Activated effector memory CD4-positive, alpha-beta T cell treated with anti-CD3 and anti-CD28 coated beads, Interleukin-2, amount 50 U/mL, for 16 hours (primary cell): Measurements from ENCODE around the gene KCNJ1.

Source experiments
- DNase-seq: peaks from one replicate; pipeline ENCODE4 v3.0.0-alpha.2; 2020

KCNJ1 gene

DNA sequence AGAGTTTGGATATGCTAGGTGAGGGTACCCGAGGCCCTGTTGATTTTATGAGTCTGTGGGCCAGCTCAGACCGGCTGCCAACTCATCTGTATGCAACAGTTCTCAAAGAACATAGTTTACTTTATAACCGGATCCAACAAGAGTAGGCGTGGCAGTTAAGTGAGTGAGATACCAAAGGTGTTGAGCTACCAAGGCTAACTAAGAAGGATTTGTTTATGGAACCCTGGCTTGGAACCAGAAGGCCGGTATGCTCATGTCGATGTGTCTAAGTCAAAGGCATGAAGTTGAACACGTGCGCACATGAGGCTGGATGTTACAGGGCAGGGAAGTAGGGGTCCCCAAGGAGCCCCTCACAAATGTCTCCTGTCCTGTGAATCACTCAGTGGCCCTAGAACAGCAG lies at the start of gene KCNJ1:
TSS of gene KCNJ1 (minus strand) at position 20 of the 400 bp plus-strand sequence. CDS start 27,053 bp downstream, outside the sequence.
- no peak for DNase-seq

DNA sequence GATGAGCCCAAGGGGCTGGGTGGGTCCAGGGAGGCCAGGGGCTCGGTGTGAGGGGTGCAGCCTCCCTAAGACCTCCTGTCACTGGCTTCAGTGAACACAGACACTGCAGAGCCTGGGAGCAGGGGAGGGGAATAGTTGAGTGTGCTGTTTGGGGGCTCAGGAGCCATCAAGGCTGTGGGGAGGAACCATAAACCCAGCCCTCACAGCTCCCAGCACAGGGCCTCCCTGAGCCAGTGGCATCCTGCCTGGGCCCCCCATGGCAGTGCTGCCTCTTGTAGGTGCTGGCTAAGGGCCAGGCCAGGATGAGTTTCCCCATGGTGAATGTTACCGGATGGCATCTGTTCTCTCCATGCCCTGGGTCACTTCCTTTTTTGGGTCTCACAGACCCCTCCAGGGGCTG lies 49.6 kb upstream of the KCNJ1 start:
- no peak for DNase-seq

DNA sequence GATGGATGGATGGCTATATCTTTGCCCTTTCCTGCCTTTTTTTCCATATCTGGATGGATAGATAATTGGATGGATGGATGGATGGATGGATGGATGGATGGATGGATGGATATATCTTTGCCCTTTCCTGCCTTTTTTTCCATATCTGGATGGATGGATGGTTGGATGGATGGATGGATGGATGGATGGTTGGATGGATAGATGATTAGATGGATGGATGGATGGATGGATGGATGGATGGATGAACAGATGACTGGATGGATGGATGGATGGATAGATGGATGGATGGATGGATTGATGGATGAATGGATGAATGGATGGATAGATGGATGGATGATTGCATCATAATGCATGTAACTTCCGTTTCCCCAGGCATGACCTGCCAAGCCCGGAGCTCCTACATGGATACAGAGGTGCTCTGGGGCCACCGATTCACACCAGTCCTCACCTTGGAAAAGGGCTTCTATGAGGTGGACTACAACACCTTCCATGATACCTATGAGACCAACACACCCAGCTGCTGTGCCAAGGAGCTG lies 49.0 kb upstream of the KCNJ1 start:
- DNase-seq, result no peak

DNA sequence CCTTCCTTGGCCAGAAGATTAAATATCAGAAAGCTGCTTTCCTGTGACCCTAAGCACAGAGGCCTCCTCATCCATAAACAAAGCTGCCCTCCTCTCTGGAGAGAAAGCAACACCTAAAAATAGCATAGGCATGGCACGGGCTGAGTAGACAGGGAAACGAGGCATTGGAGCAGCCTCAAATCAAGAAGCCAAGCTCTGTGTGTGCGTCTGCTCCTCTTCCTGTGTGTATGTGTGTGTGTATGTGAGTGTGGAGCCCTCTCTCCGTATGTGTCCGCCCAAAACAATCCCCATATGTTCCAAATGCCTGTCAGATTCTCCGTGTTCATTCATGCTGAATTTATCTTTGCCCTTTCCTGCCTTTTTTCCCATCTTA lies 48.0 kb upstream of the KCNJ1 start:
- DNase-seq, result no peak

DNA sequence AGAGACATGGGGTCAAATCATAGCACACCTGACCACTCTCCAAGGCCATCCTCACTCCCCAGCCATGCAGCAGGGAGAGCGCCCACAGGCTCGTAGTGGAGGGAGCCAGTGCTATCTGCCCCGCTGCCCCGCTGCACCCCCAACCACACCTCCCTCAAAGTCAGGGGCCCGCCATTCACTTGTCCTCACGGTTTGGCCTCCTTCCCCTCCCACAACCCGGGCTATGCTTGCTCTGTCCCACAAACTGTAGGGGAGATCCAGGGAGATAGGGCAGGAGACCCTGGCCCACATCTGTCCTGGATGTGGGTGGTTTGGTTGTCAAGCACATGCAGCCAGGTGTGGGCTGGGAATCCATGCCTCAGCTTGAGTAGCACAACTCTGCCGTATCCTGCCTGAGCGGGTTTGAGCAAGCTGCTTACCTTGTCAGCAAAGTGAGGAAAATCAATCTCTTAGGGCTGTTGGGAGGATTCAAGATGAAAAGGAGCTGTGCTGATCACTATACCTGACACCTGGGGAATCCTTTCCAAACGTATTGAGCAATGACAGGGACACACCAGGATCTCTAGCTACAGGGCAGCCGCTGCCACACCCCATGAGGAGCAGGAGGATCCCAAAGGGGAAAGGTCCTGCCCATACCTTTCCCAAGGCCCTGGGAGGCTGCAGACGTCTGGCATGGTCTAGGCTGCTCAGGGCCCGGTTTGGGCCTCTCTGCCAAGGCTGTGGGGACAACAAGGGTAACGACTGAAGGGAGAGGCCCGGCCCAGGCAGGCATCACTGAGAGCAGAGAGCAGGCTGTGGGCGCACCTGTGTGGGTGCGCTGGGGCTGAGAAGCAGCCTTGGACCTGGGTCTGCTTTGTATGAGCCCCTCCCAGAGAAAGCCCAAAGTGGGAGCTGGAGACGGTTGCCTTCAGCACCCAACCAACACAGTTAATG lies 47.4 kb upstream of the KCNJ1 start:
- DNase-seq, result peak; percentile 21

DNA sequence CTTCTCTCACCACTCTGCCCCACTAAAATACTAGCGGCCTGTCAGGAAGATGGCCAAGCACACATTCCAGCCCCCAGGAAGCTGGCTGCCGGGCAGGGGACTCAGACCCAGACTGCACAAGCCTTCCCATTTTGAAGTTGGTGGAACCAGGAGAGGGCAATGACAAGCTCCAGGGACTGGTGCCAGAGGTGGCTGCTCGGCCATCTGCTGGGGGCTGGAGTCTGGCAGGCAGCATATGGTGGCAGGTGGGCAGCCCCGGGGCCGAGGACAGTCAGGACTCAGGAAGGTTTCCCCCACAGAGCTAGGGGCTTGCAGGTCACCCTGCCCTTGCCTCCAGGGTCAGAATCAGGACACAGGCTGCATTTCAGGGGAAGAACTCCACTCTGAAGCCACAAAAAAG lies 46.7 kb upstream of the KCNJ1 start:
- DNase-seq, result no peak

DNA sequence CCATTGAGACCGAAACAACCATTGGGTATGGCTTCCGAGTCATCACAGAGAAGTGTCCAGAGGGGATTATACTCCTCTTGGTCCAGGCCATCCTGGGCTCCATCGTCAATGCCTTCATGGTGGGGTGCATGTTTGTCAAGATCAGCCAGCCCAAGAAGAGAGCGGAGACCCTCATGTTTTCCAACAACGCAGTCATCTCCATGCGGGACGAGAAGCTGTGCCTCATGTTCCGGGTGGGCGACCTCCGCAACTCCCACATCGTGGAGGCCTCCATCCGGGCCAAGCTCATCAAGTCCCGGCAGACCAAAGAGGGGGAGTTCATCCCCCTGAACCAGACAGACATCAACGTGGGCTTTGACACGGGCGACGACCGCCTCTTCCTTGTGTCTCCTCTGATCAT lies 44.6 kb upstream of the KCNJ1 start:
- no peak for DNase-seq

DNA sequence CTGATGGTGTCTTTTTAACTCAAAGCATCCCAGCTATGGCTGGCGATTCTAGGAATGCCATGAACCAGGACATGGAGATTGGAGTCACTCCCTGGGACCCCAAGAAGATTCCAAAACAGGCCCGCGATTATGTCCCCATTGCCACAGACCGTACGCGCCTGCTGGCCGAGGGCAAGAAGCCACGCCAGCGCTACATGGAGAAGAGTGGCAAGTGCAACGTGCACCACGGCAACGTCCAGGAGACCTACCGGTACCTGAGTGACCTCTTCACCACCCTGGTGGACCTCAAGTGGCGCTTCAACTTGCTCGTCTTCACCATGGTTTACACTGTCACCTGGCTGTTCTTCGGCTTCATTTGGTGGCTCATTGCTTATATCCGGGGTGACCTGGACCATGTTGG lies 44.1 kb upstream of the KCNJ1 start:
- DNase-seq, result peak; percentile 22

DNA sequence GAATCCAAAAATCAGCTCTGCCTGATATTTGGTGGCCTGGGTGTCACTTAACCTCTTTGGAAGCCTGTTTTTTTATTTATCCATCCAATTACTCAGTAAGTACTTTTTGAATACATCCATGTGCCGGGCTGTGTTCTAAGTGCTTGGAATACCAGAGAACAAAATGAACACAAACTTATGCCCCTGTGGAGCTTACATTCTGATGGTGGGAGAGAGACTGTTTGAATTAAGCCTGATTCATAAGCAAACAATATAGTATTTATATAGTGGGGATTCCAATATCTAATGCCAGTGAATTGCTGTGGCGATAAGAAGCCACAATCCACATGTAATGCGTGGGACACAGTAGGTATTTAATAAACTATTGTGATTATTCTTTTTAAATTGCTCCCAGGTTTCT lies 43.5 kb upstream of the KCNJ1 start:
- no peak for DNase-seq

DNA sequence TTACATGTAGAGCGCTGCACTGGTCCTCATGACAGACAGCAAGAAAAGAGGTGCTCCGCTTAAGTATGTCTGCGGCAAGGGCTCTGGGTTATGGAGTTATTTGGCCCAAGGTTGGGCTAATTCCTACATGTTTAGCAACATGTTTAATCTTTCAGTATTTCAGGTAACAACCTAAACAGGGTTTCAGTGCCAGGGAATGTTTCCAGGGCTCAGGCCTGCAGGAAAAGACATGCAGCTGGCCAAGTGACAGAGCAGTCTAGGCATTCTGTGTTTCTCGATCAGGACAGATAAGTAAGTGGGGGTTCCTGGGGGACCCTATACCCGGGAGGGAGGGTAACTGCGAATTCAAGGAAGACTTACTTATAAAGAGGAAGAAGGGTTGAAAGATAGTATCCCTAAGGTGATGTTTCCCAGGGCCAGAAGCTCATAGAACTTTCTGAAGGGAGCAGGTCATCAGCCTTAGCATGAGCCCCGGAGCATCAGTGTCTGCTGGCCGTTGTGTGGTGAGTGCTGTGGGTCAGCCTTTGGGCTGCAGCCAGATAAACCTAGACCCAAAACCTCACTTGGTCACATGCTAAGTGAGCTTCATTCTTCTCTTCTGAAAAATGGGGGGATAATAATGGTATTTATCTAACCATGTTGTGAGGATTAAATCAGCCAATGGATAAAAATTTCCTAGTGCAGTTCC lies 42.5 kb upstream of the KCNJ1 start:
- no peak for DNase-seq

DNA sequence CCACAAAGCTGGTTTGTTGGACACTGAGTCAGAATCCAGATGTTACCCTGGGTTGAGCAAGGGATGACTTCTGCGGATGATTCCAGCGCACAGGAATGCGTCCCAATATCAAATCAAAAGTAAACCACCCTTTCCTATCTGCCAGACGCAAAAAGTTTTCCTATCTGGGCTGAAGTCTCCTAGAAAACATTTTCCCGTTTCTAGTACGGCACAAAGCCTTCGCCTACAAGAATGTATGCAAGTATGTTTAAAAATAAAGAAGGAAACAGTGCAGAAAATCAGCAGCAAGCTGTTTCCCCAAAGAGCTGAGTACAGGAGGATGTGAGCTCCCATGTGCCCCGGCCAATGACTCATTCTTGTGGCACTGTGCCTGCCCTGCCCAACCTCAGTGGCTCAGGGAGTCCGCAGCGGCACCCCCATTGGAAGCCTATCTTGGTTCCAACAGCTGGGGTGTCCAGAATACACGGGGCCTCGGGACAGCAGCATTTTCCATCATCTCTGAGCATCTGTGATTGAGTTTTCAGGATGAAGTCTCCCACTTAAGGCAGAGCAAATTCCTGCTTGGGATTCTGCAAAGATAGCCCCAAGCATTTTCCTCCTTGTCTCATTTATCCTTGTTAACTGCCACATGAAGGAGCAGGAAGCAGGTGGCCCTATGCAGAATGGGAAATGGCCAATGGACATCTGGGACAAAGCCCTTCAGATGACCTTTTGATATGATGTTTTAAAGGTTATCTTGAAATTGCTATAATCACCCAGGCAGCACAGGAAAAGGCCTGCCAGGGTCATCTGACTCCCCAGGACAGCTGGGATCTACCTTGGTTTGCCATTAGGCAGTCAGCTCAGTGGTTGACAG lies 41.5 kb upstream of the KCNJ1 start:
- no peak for DNase-seq

DNA sequence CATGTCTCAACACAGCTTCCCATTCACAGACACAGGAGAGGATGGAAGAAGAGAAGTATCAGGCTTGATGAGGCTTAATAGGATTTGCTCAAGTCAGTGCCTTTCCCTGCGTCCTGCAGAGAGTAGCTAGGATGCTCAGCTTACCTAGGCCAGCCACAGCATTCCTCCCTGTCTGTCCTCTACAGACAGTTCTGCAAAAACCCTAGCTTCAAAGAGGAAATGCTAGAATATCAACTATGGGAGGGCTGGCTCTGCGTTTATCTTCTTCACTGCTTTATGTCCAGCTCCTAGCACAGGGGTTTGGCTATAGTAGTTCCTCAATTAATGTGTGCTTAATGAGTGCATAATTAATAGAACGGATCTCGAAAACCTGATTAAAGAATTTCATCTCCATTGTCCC lies 40.5 kb upstream of the KCNJ1 start:
- no peak for DNase-seq

DNA sequence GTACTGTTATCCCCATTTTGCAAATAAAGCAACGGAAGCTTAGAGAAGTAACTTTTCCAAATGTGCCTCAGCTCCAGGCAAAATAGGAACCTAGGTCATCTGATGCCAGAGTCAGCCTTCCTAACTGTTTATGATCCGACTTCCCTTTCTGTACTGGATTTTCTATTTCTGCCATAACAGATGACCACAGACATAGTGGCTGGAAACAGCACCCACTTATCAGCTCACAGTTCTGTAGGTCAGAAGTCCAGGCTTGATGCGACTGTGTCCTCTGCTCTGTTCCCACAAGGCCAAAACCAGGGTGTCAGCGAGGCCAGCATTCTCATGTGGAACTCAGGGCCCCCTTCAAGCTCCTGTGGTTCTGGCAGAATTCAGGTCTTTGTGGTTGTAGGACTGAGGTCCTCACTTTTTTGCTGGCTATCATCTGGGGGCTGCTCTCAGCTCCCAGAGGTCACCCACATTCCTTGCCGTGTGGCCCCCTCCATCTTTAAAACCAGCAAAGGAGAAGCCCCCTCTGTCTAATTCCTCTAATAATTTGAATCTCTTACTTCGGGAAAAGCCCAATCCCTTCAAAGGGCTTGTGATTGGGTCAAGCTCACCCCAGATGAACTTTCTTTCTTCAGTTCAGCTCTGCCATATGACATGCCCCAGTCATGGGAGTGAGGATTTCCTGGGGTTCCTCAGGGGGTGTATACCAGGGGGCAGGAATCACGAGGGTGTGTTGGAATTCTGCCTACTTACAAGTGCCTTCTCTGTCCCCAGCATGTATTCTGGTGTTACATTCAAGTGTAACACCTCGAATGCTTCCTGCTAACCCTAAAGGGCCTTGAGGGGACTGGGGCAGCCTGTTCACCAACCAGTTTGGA lies 39.3 kb upstream of the KCNJ1 start:
- DNase-seq, result no peak

DNA sequence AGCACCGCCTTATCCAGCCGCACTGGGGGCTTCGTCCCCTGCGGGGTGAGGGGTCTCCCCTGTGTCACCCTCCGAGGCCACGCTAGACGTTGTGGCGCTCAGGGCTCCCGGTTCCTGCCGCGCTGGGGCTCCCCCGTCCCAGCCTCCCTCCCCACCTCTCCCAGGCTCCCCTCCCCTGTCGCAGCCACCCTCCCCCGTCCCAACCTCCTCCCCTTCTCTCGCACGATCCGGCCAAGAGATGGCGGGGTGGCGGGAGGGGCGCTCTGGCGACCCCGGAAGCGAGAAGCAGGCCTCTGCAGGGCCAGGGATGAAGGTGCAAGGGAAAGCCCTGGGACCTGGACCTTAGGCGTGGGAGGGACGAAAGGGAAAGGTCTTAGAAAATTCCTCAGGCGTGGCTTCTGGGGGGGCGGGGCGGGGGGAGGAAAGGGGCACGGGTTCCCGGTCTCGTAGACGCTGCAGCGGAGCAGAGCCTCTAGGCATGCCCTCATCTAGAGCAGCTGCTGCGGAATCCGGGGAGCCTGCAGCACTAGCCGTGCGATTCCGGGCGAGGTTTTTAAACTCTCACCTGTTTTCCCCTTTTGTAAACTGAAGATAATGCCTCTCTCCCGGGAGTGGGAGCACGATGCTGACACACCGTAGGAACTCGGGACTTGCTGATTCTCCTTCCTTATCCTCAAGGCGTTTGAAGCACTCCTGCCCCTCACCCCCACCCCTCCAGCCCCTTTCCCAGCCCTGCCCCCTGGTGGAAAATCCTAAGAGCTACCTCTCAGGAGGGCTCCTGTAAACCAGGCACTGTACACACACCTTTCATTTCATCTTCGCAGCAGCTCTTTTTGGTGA lies 38.5 kb upstream of the KCNJ1 start:
- DNase-seq, result peak; percentile 69

DNA sequence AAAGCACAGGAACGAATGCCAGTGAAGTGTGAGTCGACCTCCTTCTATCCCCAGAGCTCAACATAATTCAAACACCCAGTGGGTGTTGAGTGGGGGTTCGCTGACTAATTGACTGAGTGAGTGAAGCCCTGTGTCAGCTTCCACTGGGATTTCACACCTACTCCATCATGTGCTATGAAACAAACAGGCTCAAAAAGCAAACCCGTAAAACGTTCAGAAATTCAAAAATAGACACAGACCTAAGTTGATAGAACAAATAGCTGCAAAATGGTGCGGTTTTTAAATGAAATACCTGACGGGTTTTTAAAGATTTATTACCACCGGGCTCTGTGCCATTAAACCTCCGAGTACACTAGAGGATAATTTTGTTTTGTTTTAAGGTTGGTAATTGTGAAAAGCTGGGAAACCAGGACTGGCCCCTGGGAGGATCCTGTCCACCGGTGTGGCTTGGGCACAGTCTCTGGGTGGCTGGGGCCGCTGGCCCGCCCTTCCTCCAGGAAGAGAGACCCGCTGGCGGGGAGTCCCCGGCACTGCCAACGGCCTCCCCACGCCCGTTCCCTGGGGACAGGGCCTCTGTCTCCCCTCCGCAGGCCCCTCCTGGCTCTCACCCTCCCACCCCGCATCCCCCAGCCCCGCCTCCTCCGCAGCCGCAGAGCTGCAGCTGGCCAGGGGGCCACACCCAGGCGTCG lies 37.7 kb upstream of the KCNJ1 start:
- no peak for DNase-seq

DNA sequence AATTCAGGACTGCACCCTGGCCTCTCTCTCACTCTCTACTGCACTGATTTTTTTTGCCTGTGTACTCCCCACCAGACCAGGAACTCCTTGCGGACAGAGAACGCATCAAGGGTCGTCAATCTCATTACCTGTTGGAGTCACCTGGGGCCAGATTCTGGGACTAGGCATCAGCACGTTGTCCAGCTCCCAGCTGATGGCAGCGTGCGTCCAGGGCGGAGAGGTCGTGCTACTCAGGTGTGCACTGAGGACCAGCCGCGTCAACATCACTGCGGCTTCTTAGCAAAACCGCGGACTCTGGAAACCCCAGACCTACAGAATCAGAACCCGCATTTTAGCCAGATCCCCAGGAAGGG lies 37.2 kb upstream of the KCNJ1 start:
- no peak for DNase-seq

DNA sequence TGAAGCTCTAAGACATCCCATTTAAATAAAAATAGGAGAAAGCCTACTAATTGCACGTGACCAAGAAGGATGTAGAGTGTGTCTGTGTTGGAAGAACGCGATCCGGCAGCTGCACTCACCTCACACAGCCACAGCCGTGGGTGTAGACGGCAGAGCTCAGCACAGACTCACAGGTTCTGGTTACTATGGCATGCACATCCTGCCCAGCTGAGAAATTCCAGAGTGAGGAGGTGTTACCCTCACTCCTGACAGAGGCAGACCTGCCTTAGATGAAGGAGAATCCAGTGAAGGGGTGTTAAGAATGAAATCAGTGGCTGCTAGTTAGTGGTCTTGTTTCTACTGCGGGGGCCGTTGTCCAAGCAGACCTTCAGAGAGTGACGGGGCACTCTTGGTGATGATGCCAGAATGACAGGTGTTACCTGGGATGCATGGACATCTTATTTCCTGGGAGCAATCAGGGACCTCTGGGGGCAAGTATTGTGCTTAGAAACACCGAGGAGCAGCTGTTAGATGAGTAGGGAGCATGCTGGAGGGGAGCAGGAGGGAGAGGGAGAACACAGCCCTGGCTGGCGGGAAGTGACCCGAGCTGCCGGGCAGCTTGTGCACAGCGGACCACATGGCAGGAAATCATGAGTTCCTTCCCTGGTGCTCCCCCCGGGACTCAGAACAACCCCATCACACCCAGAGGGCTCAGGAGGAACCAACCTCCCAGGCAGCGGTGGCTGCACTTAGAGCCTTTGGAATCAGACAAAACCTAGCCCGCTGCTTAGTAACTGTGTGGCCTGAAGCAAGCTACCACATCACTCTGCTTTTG lies 36.4 kb upstream of the KCNJ1 start:
- DNase-seq, result no peak

DNA sequence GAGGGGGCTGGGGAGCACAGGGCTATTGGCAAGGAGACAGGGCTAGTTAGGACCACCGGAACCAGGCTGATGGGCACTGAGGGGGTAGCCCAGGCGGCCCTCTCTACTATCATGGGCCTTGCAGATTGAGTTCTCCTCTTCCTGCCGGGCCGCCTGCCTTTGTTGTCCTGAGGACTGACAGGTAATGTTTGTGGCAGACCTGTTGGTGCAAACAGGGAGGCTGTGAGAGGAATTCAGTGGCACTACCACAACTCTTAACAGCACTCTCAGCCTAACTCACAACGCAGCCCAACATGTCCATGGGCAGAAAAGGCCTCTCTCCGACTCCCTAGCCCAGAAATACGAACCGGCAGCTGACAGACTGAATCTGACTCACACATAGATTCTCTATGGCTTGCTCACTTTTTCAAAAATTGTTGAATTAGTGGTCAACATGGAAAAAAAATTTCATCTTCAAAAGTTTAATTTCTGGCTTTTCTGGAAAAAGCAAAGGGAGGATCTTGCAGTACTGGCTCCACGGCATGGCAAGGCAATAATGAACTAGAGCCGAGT lies 35.5 kb upstream of the KCNJ1 start:
- DNase-seq, result no peak
